SK-N-DZ (cell line): ENCODE measurements around the gene RANBP2.

Experiments
- DNase-seq: peaks from one replicate; pipeline ENCODE4 v3.0.0-alpha.2; 2015; ENCODE audit warnings: low spot score

Gene RANBP2

DNA sequence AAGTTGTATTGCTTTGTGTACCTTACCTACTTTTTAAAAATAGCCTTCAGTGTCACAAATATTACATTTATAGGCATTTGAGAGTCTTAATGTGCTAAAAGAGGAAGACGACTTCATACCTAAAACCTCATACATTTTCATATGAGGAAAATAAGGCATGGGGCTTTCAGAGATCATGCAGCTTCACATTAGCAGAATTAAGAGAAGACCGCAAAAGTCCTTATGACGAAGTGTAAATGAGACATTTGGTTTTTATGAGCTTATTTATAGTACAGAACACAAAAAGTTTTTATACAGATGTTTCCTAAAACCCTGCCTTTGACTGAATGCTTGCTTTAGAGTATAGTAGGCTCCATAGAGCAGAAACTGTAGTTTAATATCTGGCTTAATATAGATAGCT, 57.2 kb downstream of the RANBP2 start:
- DNase-seq: no peak

GRCh38 chr2:108778857-108779256, 59.6 kb downstream of the RANBP2 start:
- DNase-seq: no peak

DNA sequence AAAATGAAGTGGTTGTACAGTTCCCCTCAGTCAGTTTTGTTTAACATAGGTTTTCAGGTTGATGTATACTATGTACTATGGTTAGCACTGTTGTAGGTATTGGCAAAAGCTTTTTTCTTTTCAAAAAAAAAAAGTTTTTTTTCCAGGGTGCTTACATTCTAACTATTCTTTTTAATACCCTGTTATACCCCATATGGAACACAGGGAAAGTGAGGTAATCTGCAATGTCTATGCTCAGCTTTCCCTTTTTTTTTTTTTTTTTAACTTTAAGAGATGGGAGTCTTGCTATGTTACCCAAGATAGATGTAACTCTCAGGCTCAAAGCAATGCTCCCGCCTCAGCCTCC, 66.7 kb downstream of the RANBP2 start:
- no peak for DNase-seq

DNA sequence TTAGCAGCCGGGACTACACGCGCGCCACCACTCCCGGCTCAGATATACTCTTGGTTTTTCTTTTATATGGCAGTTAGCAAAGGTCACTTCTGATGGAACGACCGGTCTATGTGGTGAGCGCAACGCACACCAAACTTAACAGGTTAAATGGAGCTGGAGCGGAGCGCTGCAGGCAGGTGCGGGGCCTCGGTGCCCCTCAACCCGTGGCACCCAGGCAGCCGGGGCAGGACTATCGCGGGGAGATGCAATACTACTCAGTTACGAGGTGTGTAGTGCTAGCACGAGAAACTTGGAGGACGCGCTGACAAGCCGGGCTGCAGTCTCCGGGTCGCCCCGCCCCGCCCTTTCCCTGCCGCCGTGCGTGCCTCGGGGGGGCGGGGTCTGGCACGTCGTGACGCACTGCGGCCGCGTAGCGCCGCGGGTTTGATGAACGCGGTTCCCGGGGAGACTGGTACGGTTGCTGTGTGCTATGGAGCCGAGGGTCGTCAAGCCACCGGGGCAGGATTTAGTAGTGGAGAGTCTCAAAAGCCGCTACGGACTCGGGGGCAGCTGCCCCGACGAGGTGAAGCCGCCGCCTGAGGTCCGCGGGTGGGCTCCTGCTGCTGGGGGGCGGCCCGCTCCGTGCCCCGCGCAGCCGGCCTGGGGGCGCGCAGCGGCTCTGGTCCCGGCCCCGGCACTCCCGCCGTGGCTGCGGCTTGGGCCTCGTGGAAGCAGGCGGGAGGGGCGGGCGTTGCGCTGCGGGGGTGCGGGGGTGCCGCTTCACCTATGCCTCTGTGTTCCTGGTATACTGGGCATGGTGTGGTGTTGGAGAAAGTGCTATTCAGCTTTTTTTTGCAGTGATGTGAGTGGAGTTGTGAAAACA, 67.3 kb downstream of the RANBP2 start, which contains the start of gene CCDC138:
TSS of gene CCDC138 (plus strand) at position 418 of the 862 bp plus-strand sequence. CDS start at position 470, 52 bp downstream.
- peak; percentile 89 for DNase-seq

DNA sequence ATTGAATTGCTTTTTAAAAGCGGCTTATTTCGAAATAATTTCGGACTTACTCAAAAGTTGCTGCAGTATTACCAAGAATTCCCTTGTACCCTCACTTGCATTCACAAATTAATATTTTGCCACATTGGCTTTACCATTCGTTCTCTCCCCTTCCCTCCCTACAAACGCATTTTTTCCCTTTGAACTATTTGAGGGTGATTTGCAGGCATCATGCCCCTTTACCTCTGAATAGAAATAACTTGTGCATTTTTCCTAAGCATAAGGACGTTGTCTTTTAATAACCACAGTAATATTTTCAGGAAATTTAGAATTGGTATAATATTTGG, 67.9 kb downstream of the RANBP2 start:
- DNase-seq: no peak

GRCh38 chr2:108803045-108803736, 83.9 kb downstream of the RANBP2 start:
- no peak for DNase-seq

- no peak for DNase-seq
These were observed 85.8 kb downstream of the RANBP2 start for GRCh38 chr2:108805032-108805431.

DNA sequence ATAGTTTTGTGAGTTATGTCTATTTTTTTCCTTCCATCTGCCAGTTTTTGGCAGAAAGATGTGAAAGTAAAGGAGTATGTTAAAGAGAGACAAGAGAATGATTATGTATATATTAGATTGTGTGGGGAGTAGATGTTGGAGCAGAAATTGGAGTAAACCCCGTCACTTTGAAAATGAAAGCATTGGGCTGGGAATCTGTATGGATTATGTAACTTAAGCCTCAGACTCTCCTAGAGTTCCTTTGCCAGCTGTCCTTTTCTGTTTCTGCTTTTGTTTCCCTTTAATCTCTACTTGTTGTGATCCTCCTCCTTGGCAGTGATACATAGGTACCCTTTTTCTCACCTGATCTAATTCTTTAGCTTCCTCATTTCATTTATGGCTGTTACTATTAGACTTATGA, 86.5 kb downstream of the RANBP2 start:
- DNase-seq: no peak

DNA sequence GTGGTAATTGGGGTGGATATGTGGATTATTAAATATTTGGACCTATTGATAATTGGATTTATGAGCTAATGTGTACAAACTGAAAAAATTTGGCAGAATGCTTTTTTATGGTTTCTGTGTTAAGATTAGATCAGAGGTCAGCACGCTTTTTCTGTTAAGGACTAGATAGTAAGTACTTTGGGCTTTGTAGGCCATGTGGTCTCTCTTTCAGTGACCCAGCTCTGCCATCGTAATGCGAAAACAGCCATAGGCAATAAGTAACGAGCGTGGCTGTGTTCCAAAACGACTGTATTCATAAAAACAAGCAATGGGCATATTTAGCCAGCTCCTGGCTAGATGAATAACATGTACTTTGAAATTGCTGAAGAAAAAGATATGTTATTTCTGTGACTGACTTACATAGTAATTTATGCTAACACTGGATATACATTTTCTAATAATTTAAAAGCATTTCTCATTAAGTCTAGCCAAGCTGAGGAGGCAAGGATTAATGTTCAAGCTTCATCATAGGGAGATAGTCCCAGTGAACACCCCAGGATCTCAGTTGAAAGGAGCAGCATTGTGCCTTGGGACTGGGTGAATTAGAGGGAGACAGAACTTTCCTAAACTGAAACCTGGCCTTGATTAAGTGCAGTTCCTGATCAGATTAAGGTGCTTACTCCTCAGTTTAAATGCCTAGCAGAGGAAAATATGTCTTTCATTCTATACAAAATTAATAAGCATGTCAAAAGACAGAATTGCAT, 87.3 kb downstream of the RANBP2 start:
- no peak for DNase-seq

DNA sequence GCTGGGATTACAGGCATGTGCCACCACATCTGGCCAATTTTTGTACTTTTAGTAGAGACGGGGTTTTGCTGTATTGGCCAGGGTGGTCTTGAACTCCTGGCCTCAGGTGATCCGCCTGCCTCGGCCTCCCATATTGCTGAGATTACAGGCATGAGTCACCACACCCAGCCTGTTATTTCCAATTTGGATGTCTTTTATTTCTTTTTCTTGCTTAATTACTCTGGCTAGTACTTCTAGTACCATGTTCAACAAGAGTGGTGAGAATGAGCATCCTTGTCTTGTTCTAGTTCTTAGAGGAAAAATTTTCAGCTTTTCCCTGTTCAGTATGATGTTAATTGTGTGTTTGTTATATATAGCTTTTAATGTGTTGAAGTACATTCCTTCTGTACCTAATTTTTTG, 90.7 kb downstream of the RANBP2 start:
- DNase-seq: no peak

GRCh38 chr2:108810993-108811957, 92.0 kb downstream of the RANBP2 start:
- DNase-seq: no peak

- no peak for DNase-seq
These were observed 94.5 kb downstream of the RANBP2 start for GRCh38 chr2:108813732-108814131.

GRCh38 chr2:108820482-108820881, 101.2 kb downstream of the RANBP2 start:
- DNase-seq: no peak

DNA sequence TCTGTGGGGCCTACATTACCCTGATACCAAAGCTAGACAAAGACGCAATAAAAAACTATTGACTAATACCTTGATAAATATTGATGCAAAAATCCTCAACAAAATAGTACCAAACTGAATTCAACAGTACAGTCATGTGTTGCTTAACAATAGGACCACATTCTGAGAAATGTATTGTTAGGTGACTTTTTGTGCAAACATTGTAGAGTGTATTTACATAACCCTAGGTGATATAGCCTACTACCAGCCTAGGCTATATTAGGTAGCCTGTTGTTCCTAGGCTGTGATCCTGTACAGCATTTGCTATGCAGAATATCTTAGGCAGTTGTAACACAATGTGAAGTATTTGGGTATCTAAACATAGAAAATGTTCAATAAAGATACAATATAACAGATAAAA, 104.0 kb downstream of the RANBP2 start:
- no peak for DNase-seq

DNA sequence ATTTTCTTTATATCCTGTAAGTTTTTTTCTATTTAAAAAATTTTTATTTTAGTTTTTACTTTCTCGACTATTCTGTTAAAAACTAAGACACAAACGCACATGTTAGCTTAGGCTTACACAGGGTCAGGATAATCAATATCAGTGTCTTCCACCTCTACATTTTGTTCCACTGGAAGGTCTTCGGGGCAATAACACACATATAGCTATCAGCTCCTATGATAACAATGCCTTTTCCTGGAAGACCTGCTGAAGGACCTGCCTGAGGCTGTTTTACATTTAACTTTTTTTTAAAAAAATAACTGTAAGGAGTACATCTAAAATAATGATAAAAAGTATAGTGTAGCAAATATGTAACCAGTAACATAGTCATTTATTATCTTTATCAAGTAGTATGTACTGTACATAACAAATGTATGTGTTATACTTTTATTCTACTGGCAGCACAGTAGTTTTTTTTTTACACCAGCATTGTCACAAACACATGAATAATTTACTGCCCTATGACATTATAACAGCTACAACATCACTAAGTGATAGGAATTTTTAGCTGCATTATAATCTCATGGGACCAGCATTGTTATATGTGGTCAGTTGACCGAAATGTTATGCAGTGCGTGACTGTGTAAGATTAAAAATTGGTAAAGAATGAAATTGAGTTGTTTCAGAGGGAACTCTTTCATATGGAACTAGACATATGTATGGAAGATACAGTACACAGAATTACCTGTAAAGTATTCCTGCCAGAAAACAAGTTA, 105.2 kb downstream of the RANBP2 start:
- DNase-seq: no peak

DNA sequence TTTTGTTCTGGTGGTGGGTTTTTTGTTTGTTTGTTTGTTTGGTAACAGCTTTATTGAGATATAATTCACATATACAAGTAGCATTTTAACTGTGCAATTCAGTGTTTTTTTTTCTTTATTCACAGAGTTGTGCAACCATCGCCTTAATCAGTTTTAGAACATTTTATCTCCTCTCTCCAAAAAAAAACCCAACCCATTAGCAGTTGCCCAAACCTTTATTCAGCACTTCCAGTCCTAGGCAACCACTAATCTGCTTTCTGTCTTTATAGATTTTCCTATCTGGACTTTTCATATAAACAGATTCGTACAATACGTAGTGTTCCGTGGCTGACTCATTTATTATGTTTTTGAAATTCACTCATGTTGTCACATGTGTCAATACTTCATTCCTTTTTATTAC, 106.0 kb downstream of the RANBP2 start:
- no peak for DNase-seq

GRCh38 chr2:108825736-108826135, 106.5 kb downstream of the RANBP2 start:
- no peak for DNase-seq

GRCh38 chr2:108829578-108830310, 110.5 kb downstream of the RANBP2 start:
- DNase-seq: no peak

- no peak for DNase-seq
These were observed 113.9 kb downstream of the RANBP2 start for GRCh38 chr2:108833219-108833618.

- no peak for DNase-seq
These were observed 115.3 kb downstream of the RANBP2 start for GRCh38 chr2:108834620-108835019.
